Measurements from ENCODE around the gene ETV6.

ETV6 gene

GRCh38 chr12:11836282-11837151 is 187.0 kb downstream of the ETV6 start:
- DNase-seq: peak; percentile 52

GRCh38 chr12:11837216-11837934 is 187.9 kb downstream of the ETV6 start:
- DNase-seq: no peak

DNA sequence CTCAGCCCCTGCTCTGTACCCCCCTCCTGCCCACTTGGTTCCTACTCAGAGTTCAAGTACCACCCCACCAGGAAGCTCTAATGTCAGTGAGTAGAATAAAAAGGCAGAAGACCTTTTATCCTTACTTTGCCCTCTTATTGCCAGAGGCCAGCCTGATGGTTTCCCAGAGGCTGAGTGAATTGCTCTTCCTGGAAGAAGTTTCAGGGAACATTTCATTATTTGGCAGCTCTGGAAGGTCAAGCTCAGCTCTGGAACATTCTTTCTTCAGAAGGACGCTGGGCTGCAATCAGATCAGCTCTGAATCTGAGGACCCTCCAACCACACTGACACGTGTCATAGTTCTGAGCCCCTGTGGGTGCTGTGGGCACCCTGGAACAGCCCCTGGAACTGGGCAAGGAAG is 188.9 kb downstream of the ETV6 start:
- DNase-seq: no peak

DNA sequence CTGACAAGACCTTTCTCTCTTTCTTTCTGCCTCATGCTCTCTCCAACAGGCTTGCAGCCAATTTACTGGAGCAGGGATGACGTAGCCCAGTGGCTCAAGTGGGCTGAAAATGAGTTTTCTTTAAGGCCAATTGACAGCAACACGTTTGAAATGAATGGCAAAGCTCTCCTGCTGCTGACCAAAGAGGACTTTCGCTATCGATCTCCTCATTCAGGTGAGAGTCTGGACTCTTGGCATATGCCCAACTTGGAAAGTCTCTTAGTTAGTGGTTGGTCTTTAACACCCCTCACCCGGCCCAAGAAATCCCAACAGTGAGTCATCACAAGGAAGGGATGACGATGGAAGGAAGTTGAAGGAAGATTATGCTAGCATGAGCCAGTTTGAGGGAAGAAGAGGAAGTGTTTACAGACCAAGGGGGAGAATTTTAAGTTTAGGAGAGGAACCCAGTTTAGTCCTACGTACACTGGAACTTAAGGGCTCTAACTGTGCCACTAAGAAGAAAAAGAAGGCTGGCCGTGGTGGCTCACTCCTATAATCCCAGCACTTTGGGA is 189.7 kb downstream of the ETV6 start:
- no peak for DNase-seq

- DNase-seq: no peak
These were observed 190.9 kb downstream of the ETV6 start for GRCh38 chr12:11840366-11840765.

DNA sequence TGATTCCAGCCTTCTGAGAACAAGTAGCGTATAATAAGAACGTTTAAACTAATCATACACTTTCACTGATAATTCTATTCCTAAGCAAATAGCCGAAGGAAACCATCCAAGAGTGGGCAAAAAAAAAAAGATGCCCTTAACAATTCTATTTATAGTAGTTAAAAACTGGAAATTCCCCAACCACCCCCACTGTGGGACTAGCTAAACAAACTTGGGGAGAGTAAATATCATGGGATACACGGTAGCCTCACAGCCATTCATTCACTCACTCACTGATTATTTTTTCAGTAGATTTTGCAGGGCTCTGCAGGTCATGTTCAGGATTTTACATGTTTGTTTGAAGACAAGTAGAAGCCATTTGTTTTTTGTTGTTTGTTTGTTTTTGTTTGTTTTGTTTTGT is 197.0 kb downstream of the ETV6 start:
- DNase-seq: no peak

- DNase-seq: no peak
These were observed 198.1 kb downstream of the ETV6 start for GRCh38 chr12:11847539-11847938.

- no peak for DNase-seq
These were observed 200.5 kb downstream of the ETV6 start for GRCh38 chr12:11849757-11850504.

GRCh38 chr12:11853126-11853525 is 203.7 kb downstream of the ETV6 start:
- DNase-seq: no peak

DNA sequence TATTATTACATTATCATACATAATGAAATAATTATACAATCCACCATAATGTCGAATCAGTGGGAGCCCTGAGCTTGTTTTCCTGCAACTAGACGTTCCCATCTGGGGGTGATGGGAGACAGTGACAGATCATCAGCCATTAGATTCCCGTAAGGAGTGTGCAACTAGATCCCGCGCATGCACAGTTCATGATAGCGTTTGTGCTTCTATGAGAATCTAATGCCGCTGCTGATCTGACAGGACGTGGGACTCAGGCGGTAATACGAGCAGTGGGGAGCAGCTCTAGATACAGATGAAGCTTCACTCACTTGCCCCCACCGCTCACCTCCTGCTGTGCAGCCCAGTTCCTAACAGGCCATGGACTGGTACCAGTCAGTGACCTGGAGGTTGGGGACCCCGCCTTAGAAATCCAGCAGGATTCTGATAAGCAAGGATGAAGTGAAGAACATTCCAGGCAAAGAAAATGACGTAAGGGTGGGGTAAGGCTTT is 204.6 kb downstream of the ETV6 start:
- DNase-seq: no peak

DNA sequence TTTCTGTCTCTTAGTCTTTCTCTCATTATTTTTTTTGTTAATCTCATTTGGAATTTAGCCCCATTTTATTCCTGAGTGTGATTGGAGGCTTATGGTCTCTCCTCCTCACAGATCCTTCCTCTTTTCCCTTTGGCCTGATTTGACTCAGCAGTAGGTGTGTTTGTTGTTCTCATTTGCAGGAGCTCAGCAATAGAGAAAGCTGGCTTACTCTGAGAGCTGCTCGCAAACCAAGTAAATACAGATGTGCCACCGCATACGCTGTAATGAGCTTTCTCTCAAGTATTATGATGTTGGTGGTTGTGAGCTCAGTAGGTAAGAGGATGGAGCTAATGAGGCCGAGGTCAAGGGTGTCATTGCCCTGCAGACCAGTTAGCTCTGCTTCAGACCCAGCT is 206.5 kb downstream of the ETV6 start:
- DNase-seq: no peak

- no peak for DNase-seq
These were observed 207.5 kb downstream of the ETV6 start for GRCh38 chr12:11856971-11857370.

- DNase-seq: no peak
These were observed 210.4 kb downstream of the ETV6 start for GRCh38 chr12:11859705-11860425.

GRCh38 chr12:11861155-11861863 is 211.8 kb downstream of the ETV6 start:
- DNase-seq: no peak

DNA sequence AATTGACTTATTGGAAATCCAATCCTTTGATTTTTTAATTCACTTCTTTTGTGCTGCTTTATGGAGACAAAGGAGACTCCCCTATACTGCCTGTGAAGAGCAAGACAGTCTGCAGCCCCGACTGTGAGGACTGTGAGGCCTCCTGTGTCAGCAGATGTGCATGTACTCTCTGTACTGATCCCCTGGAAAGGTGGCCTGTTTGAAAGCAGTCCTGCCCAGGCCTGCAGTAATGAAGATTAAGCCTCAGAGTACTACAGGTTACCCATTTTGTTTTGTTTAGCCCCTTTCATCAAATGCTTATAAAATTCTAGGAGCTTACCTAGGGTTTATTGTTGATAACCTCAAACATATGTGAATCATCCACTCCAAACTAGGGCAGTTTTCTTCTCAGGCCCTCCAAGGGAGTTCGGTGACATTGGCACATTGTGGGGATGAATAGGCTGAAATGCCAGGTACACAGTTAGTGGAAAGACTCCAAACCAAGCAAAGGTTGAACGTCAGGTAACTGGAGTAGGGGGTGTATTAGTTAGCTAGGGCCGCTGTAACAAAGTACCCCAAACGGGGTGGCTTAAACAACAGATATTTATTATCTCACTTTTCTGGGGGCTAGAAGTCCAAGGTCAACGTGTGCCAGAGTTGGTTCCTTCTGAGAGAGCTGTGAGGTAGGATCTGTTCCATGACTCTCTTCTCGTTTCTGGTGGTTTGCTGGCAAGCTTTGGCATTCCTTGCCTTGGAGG is 212.6 kb downstream of the ETV6 start:
- no peak for DNase-seq

DNA sequence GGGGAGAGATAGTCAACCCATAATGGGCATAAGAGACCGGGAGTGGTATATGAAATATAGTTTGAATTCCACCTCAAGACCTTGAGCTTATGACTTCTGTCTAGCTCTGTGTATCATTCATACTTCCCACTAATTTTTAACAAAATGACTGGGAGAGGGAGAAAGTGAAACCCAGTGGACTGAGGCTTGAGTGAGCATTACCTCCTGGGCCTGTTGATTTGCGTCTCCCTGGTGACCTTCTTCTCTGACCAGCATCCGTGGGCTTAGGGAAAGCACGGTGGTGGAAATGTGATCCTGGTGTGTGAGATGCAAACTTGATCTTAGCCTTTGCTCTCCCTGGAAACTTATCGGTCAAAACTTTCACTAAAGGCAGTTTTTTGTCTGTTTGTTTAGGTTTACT is 213.3 kb downstream of the ETV6 start:
- no peak for DNase-seq

- peak; percentile 68 for DNase-seq
These were observed 214.0 kb downstream of the ETV6 start for GRCh38 chr12:11863478-11863906.

GRCh38 chr12:11863988-11864387 is 214.5 kb downstream of the ETV6 start:
- DNase-seq: no peak

DNA sequence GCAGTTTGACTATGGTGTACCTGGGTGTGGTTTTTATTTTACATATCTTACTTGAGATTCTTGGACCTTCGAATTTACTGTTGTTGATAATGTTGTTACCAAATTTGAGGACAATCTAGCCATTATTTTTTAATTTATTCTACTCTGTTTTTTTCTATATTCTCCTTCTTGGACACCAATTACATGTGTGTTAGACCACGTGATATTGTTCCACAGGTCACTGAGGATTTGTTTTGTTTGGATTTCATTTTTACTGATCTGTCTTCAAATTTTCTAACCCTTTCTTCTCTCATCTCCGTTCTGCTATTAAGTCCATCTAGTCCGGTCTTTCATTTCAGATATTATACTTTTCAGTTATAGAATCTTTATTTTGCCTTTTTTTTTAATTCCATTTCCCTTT is 216.3 kb downstream of the ETV6 start:
- no peak for DNase-seq

- DNase-seq: no peak
These were observed 218.6 kb downstream of the ETV6 start for GRCh38 chr12:11868027-11868426.

DNA sequence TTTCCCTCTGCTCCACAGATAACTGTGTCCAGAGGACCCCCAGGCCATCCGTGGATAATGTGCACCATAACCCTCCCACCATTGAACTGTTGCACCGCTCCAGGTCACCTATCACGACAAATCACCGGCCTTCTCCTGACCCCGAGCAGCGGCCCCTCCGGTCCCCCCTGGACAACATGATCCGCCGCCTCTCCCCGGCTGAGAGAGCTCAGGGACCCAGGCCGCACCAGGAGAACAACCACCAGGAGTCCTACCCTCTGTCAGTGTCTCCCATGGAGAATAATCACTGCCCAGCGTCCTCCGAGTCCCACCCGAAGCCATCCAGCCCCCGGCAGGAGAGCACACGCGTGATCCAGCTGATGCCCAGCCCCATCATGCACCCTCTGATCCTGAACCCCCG is 219.9 kb downstream of the ETV6 start:
- DNase-seq: no peak

All from left hindlimb (tissue), 1 donor.